GM11168 (cell line): Measurements from ENCODE around the gene PPARA.

Experiments
- in situ Hi-C: fragments of 300-500 bp; cut with MboI; formaldehyde crosslinking; loops from one replicate; pipeline ENCODE4 v1.12.0; 2022; ENCODE audit warnings: low sequenced_read_pairs; ENCODE audit not compliant: unreplicated experiment

PPARA gene

GRCh38 chr22:46162771-46163556 is 12.6 kb downstream of the PPARA start:
- in situ Hi-C loops = no loop called here

DNA sequence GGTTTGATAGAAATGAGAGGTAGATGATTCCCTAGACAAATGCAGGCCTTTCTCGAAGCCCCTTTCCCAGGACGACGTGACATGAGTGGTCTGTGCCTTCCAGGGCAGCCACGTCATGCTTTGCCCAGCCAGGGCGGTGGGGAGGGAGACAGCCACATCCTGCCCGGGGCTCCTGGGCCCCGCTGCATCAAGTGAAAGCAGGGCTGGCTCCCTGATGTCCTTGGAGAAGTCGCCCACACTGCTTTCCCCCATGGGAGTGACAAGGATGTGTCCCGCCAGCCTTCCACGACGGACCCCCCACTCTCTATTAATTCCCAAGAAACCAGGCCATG is 13.2 kb downstream of the PPARA start:
- in situ Hi-C loops = no loop called here

DNA sequence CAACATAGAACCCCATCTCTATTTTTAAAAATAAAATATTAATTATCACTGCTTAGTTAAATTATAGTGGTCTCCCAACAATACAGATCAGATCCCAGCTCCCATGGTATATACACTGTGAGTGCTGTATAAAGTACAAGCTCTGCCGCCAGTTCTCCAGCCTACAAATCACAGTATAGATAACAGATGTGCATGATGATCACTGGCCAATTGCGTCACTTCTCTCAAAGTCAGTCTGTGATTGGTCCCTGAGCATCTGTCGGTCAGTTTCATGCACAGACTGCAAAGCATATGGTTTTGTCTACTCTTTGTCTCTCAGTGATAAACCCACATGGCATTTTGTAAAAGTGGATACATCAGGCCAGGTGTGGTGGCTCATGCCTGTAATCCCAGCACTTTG is 15.7 kb downstream of the PPARA start:
- in situ Hi-C loops = no loop called here

DNA sequence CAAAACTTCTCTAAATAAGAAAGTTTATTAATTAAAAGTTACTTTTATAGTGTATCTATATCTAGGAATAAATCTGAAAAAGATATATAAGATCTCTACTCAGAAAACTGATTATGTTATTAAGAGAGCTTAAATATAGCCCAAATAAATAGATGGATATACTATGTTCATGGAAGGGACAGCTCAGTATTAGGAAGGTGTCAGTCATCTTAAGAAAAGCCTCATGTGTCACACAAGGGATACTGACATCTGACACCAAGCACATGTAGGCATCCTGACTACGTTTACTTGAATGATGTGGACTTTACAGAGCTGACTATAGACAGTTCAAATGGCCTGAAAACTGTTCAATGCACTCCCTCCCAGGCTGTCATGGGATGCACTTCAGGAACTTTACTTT is 19.3 kb downstream of the PPARA start:
- in situ Hi-C loops = no loop called here

GRCh38 chr22:46171940-46172339 is 21.6 kb downstream of the PPARA start:
- in situ Hi-C loops = no loop called here

GRCh38 chr22:46172522-46173110 is 22.3 kb downstream of the PPARA start:
- in situ Hi-C loops = no loop called here

DNA sequence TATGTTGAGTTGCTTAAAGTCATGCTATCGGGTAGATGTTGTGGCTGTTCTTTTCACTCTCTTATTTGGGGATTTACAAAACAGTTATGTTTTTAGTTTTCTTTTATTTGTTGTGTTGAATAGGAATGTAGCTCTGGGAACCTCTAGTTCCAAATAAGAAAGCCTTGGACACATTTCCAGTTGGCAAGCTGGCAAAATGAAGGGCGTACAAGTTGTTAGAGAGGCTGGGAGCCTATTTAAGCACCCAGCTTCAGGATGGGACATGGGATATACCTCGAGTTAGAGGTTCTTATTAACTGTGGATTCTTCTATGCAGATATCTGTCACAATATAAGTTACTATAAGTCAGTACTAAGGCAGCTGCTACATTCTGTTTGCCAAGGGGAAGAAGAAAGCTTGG is 22.8 kb downstream of the PPARA start:
- in situ Hi-C loops = no loop called here

GRCh38 chr22:46175631-46176030 is 25.3 kb downstream of the PPARA start:
- in situ Hi-C loops = no loop called here

DNA sequence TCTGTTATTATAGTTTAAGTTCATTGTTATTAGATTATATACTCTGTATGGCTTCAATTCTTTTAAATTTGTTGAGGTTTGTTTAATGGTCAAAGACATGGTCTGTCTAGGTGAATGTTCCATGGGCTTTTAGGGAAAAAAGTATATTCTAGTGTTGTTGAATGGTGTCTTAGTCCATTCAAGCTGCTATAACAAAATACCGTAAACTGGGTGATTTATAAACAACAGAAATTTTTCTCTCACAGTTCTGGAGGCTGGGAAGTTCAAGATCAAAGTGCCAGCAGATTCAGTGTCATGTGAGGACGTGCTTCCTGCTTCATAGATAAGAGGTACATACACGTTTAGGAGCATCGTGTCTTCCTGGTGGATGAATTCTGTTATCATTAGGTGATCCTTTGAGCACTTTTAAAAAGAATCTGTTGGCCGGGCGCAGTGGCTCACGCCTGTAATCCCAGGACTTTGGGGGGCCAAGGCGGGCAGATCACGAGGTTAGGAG is 26.2 kb downstream of the PPARA start:
- in situ Hi-C loops = no loop called here

GRCh38 chr22:46178755-46179505 is 28.6 kb downstream of the PPARA start:
- in situ Hi-C loops = no loop called here

GRCh38 chr22:46179748-46180147 is 29.4 kb downstream of the PPARA start:
- in situ Hi-C loops = no loop called here

GRCh38 chr22:46180370-46181137 is 30.2 kb downstream of the PPARA start:
- in situ Hi-C loops = no loop called here

DNA sequence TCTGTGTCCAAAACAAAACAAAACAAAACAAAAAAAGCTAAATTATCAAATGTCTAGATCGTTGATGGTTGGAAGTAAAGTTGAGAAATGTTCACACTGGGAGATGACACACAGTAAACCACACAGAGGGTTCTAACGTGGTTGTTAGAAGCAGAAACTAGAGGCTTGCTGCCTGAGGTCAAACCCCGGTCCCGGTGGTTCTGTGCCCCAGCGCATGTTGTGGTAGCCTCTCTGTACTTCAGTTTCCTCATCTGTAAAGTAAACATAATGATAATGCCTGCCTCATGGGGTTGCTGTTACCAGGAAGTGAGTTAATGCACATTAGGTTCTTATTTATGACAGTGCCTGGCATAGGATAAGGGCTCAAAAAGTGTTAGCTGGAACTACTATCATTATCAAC is 33.4 kb downstream of the PPARA start:
- in situ Hi-C loops = no loop called here

DNA sequence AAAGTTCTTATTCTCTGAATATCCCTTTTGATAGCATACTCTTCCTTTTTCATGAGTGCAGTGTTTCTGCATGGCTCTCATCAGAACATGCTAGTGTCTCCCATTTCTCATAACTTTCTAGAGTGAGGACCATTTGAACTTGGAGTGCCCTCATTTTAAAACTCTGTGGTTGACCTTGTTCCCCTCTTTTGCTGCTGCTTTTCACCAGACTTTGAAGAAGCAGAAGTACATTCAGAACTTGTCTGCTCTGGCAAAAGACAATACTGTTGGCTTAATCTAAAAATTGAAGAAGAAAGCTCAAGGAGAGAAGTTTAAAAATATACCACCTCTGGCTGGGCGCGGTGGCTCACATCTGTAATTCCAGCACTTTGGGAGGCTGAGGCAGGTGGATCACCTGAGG is 35.0 kb downstream of the PPARA start:
- in situ Hi-C loops = no loop called here

GRCh38 chr22:46187862-46188261 is 37.5 kb downstream of the PPARA start:
- in situ Hi-C loops = no loop called here

DNA sequence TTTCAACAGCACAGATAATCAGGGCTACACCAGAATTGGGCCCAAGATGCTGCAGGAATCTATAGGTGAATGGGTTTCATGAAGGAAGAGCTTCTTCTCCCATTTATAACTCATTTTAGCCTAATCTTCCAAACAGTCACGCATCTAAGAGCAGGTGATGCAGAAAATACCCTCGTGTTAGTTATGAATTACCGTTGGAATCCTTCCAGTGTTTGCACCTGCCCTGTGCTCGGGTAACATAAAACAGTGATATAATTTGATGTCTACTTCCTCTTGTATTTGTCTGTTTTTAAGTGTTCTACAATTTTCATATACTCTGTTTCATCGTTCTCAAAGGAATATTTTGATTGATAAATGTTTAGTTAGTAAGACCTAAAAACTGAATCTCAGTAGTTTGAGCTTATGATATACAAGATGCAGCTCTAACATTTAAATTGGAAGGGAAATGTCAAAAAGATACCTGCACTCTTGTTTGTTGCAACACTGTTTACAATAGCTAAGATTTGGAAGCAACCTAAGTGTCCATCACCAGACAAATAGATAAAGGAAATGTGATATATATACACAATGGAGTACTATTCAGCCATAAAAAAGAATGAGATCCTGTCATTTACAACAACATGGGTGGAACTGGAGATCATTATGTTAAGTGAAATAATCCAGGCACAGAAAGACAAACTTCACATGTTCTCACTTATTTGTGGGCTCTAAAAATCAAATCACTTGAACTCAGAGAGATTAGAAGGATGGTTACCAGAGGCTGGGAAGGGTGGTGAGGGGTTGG is 42.1 kb downstream of the PPARA start:
- in situ Hi-C loops = no loop called here

GRCh38 chr22:46193898-46194310 is 43.6 kb downstream of the PPARA start:
- in situ Hi-C loops = no loop called here

DNA sequence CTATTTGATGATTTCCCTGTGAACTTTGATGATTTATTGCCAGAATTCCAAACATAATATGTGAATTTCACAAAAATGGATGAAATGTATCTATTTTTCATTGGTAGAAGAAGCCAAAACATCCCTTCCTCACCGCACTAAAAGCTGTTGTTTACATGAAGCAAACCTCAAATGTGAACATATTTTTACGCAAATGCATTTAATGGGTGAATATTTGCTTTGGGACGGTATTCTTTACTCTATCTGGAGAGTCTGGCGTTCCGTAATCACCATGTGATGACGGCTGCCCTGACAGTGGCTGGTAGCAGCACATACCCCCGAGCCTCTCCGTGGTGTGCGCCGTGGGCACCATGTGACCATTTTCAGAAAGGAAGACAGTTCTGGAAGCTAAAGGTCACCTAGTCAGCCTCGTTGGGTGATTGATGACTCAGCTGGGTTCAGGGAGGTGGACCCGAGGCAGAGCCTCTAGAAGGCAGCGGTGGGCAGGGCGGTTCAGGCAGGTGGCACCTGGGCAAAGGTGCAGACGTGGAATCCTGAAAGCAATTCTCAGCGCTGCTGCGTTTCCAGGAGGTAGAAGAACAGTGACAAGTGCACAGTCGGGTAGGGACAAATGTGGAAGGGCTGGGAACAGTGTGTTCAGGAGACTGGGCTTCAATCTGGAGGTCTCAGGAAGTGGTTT is 45.3 kb downstream of the PPARA start:
- in situ Hi-C loops = no loop called here

GRCh38 chr22:46196278-46196677 is 46.0 kb downstream of the PPARA start:
- in situ Hi-C loops = no loop called here
